Spleen (tissue), 7 donors: ENCODE results near the gene ZSCAN9.

Source experiments
- CTCF ChIP-seq, 11 experiments: fragments of 200-600 bp in 7 of 11; fragments of 450-650 bp in 4 of 11; sonication (generic) in 4 of 11; IDR thresholded peaks in 8 of 11; conservative IDR thresholded peaks in 3 of 11; 1 replicate in 7 of 11; 2 replicates in 4 of 11; pipeline versions ENCODE4 v1.4.0 to v1.8.0; 2016 to 2021; ENCODE audit warnings: antibody characterized with exemption in 11 of 11, inconsistent platforms in 4 of 11, mild to moderate bottlenecking in 1 of 11
- POLR2A ChIP-seq, 3 donors: fragments of 450-650 bp; IDR thresholded peaks; one replicate each; pipeline ENCODE4 v1.5.1; 2017; ENCODE audit warnings: antibody characterized with exemption in 3 of 3, mild to moderate bottlenecking in 1 of 3
- donor health status: DM: no; HTN: no; CAD: no; lungs with moderate emphysema.
- donor health status: DM: no; HTN: no; CAD: no.
- donor health status: DM: no; HTN: no; CAD: no.

DNA sequence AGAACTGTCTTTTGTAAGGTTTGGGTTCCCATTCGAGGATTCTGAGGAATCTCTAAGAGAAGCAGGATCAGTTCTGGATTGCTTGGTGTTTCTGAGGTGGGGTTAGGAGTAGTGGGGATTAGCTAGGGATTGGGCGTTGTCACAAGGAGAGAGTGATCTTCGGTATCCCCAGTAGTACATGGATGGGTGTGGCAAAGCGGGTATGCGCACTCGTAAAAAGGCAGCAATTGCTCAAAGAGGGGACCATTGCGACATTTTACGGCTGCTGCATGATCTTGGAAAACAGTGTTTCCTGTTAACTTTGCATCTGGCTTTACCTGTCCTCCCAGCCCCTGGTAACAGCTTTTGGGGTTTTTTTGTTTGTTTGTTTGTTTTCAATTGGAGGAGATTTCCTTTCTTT, 9.7 kb upstream of the ZSCAN9 start:
- TF ChIP-seq CTCF (IDR thresholded peaks at IDR 0.05 in 8 of 11, conservative IDR thresholded peaks at IDR 0.05 in 3 of 11) (no peak), POLR2A (IDR thresholded peaks at IDR 0.05) (no peak)
